Stimulated activated CD4-positive, alpha-beta T cell treated with anti-CD3 and anti-CD28 coated beads, TNF-alpha, amount 100 ng/mL, for 24 hours (primary cell): ENCODE measurements around the gene SRGN.

Experiments
- DNase-seq, 3 experiments: peaks; one replicate each; pipeline ENCODE4 v3.0.0-alpha.2; 2020; ENCODE audit warnings: low read depth in 3 of 3

Gene SRGN

GRCh38 chr10:69090685-69091084 is 2.8 kb downstream of the SRGN start:
- DNase-seq, result no peak

DNA sequence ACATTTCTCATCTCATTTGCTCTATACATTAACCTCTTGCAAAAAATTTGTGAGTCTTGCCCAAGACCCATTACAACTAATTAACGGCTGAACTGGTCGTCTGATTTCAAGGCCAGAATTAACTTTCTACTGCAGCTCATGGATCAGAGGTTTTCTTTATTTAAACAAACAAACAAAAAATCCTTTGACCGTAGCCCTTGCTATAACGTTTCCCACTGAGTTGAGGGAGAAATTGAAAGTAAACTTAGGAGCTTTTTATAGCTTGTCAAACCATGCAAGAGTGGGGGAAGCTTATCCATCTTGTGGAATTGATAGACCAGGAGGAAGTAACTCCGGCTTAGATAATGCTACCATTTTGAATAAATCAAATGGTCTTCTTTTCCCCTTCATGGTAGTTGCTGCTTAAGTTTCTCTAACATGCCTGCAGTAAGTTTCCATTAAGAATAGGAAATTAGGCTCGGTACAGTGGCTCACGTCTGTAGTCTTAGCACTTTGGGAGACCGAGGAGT is 3.3 kb downstream of the SRGN start:
- DNase-seq, result no peak

DNA sequence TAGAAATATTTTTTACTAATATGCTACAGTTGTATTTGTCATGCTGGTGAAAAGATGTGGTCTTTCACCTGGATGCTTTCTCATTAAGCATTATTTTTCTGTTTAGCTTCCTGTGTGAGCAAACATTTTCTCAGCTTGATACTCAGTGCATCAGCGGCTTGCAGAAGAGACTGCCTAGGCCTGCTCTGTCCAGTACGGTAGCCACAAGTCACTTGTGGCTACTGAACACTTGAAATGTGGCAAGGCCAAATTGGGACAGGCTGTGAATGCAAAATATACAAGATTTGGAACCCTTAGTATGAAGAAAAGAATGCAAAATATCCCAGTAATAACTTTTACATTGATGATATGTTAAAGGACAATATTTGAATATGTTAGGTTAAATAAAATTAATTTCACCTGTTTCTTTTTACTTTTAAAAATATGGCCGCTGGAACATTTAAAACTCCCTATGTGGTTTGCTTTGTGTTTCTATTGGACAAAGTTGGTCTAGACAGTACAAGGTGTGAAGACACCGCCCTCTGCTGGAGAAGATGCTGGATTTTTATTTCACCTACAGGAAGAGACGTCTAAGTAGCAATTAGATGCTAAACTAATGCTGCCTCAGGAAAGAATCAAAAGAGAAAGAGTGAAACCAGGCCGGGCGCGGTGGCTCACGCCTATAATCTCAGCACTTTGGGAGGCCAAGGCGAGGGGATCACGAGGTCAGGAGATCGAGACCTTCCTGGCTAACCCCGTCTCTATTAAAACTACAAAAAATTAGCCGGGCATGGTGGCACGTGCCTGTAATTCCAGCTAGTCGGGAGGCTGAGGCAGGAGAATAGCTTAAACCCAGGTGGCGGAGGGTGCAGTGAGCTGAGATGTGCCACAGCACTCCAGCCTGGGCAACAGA is 5.3 kb downstream of the SRGN start:
- peak; percentile 61 to 82 (median 70) for DNase-seq

DNA sequence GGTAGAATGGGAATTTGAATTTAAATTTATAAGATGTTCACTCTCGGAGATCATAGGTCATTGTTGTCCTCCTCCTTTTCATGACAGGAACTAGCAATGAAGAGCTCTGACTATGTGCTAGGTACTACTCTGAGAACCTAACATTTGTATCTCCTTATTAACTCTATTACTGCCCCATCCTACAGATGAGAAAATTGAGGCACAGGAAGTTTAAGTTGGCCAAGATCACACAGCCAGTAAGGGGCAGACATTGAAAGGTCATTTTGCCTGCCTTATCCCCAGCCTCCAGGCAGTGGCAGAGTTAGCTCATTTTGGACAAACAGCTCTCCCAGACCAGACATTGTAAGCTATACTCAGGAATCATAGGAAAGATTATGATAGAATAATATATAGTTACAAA is 6.0 kb downstream of the SRGN start:
- no peak for DNase-seq

DNA sequence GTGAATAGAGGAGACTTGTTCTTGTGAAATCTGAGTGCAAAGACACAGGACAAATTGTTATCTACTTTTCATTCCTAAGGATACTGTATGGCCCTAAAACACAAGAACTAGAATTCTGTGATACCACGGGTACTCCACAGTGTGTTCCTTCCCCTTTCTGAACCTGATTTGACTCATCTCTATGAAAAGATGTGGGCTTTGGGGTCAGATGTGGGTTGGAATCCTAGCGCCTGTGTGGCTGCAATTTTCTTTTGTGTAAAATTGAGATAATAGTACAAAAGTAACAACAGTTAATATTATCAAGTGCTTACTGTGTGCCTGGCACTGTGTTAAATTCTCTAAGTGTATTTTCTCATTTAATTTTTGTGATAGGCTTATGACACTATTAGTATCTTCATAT is 8.1 kb downstream of the SRGN start:
- no peak for DNase-seq

- no peak for DNase-seq
These were observed 9.8 kb downstream of the SRGN start for GRCh38 chr10:69097729-69098128.

DNA sequence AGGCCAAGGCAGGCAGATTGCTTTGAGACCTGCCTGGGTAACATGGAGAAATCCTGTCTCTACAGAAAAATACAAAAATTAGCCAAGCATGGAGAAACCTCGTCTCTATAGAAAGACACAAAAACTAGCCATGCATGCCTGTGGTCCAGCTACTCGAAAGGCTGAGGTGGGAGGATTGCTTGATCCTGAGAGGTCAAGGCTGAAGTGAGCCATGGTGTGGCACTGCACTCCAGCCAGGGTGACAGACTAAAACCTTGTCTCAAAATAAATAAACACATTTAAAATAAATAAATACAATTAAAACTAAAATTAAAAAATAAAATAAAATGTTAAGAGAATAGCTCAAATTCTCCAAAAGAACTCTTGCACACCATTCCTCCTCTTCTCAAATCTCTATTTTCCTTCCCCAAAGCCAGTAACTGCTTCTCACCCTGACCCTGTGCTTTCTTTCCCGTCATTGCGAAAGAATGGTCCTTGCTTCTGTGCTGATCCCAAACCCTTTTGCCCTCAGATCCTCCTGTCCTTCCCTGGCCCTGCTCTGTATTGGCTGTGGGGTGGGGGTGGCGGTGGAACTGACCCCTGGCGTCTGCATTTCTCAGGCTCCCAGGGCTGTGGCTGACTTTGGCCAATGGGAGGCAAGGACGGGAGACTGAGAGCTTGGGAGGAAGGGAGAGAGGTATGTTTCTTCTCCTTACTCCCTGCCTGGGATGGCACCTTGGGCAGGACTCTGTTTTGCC is 12.4 kb downstream of the SRGN start:
- no peak for DNase-seq

DNA sequence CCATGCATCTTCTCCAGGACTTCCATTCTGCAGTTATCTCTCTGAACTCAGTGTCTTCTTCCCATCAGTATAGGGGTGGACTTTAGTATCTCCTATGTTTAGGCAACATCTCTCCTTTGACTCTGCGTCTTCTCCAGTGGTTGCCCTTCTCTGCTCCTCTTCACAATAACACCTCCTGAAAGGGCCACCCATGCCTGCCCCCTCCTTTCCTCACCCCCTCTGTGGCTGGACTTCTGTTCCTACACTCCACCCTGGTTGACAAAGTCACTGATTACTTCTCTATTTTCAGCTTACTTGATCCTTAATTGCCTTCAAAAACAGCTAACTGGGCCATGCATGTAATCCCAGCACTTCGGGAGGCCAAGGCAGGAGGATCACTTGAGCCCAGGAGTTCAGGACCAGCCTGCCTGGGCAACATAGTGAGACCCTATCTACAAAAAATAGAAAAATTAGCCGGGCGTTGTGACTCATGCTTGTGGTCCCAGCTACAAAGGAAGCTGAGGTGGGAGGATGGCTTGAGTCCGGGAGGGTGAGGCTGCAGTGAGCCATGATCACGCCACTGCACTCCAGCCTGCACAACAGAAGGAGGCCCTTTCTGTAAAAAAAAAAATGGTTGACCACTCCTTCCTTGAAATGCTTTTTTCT is 13.7 kb downstream of the SRGN start:
- peak in 1 of 3 experiments; percentile 18 for DNase-seq

DNA sequence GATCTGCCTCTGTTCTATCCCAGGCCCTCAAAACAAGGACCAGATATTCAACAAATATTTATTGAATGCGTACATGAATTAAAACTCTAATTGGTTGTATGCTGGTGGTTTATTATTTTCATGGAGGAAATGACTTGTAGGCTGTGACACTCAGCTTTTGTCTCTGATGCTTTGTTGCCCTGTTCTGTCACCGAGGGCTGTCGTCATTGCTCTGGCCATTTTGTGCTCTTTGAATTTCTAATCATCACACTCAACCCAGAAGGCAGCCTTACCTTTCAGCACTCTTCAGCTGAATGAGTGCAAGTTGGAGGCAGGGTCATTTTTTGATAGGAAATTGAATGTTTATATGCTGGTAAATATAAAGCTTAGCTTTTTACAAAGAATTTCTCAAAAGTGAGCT is 14.5 kb downstream of the SRGN start:
- DNase-seq, result no peak

GRCh38 chr10:69103784-69104183 is 15.9 kb downstream of the SRGN start:
- DNase-seq, result no peak

GRCh38 chr10:69104994-69105790 is 17.3 kb downstream of the SRGN start:
- DNase-seq, result no peak

DNA sequence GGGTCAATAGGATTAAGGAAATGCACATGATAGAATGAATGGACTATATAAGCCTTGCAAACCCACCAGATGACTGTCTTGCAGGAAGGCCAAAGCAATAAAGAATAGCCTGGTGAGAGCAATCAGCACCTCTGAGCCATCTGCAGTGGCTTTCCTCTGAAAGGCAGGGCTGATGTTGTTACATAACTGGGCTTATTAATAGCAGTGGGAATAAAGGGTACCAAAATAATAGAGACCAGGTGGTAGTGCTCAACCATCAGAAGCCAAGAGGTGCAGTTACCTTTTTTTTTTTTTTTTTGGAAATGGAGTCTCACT is 19.2 kb downstream of the SRGN start:
- no peak for DNase-seq

DNA sequence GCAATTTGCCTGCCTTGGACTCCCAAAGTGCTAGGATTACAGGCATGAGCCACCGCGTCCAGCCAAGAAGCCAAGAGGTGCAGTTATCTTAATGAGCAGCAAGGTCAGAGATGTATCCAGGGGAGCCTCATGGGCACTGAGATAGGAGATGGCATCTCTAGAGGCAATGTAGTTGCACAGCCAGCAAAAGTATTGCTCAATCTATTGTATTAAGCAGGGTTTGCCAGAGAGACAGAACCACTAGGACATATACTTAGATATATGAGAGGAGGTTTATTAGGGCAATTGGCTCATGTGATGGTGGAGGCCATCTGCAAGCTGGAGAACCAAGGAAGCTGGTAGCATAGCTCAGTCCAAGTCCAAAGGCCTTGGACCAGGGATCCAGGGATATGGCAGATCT is 19.8 kb downstream of the SRGN start:
- no peak for DNase-seq

GRCh38 chr10:69119896-69120295 is 32.0 kb downstream of the SRGN start:
- no peak for DNase-seq

- DNase-seq, result no peak
These were observed 35.4 kb downstream of the SRGN start for GRCh38 chr10:69123306-69123746.

DNA sequence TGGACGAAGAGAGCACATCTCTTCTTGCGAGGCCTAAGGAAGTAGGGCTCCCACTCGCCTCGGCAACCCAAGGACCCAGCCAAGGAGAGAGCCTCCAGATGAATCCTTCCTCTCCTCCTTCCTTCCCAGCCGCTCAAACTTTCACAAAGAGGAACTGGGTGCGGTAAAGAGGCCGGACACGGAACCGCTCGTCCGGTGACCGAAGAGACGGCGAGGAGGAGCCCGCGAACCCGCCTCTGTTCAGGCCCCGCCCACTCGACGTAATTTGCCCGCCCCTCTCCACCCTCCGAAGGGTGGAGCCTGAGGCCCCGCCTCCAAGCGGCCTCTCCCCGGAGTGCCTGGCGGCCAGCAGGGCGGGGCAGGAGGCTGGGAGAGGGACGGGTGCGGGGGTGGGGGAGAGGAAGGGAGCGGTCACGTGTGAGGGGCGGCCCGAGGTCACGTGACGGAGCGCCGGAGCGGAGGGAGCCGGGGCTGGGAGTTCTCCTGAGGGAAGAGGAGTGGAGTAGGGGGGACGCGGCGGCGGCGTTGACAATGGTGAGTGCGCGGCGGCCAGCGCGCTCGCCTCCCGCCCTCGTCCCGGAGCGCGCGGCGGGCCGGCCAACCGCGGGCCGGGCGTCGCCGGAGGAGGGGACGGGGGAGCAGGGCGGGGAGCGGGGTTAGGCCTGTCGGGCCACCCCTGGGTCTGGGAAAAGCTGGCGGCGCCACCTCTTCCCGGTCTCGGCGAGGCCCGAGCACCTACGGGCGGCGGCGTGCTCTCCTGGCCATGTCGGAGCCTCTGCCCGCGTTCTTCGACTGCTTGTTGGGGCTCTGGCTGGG is 36.1 kb downstream of the SRGN start, which contains the start of gene VPS26A:
Gene VPS26A (plus strand): TSS at position 432 of the 816 bp plus-strand sequence. CDS start 100 bp downstream, at position 532.
- peak; percentile 98 to 99 (median 98) for DNase-seq

- peak in 2 of 3 experiments; percentile 9 to 32 for DNase-seq
These were observed 36.8 kb downstream of the SRGN start for GRCh38 chr10:69124563-69125268.

GRCh38 chr10:69125554-69125953 is 37.7 kb downstream of the SRGN start:
- DNase-seq, result no peak

DNA sequence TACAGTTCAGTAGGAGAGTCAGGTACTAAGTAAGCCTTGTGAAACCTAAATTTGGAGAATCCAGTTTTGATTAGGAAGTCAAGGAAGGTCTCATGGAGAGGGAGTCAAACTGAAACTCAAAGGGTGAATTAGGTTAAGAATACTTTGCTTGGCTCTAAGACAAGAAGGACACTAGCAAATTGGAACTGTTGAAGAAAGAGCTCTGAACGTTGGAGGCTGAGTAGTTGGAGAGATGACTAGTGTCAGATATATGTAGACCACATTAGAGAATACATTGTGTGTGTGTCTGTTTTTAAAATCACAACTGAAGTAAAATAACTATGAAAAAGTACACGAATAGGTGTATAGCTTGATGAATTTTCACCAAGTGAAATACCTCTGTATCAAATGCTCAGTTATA is 42.3 kb downstream of the SRGN start:
- DNase-seq, result no peak

- no peak for DNase-seq
These were observed 52.1 kb downstream of the SRGN start for GRCh38 chr10:69139961-69140360.
